ENCODE results near the gene BIN2. TPM values are rescaled to one million over a fixed set of nuclear protein-coding genes. Genes with fewer than 3 reads are reported as not detected.

The BIN2 gene
- total and polyA plus RNA-seq, 9 of the 15 experiments (the other 6 are each of a cell fraction or from before 2014, with no cell fraction given) = 0.04 to 0.39 (median 0.25) TPM; not detected in 1

DNA sequence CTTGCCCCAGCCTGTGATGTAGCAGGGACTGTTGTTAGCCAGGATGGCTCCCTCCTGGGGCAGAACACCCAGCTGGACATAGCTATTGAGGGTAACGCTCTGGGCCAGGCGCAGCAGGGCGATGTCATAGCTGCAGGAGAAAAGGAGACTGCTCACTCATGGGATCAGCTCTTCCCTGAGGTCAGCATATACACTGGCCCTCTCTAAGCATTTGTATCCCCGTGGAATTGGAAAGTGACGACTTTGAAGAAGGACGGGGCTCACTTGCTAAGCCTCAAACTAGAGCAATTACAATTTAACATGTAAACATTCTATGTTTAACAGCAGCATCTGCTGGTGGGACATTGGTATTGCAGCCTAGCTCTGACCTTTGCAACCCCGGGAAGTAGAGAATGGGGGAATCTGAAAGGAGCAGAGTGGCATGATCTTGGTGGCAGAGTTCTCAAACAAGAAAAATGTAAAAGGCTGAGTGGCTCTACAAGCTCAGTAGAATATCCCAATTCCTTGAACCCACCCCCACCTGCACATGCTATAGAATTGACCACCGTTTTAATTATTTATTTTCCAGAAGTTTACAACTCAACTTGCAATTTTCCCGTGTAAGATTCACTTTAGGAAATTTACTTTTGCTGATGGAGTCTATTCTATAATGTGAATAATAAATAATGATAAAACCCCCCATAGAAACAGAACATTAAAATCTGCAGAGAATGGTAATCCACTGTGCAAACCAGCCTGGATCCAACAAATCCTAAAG lies 17.5 kb upstream of the BIN2 start (continued):
- TF ChIP-seq, protein P1, sequence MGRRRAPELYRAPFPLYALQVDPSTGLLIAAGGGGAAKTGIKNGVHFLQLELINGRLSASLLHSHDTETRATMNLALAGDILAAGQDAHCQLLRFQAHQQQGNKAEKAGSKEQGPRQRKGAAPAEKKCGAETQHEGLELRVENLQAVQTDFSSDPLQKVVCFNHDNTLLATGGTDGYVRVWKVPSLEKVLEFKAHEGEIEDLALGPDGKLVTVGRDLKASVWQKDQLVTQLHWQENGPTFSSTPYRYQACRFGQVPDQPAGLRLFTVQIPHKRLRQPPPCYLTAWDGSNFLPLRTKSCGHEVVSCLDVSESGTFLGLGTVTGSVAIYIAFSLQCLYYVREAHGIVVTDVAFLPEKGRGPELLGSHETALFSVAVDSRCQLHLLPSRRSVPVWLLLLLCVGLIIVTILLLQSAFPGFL (CRISPR knock-in tag; IDR thresholded peaks at IDR 0.05) = no peak
- no peak for TF ChIP-seq ZNF778 (CRISPR knock-in tag; IDR thresholded peaks at IDR 0.05)
- no peak for TF ChIP-seq TAF7 (tag; IDR thresholded peaks at IDR 0.05)
- no peak for TF ChIP-seq JUND (IDR thresholded peaks at IDR 0.05; ENCODE audit: borderline replicate concordance, low read depth, low read length)
- TF ChIP-seq JUND (tag; IDR thresholded peaks at IDR 0.05; ENCODE audit: borderline replicate concordance, low read depth, low read length) = peak; percentile 77; the same call in 2 of the 3 replicates
- TF ChIP-seq, protein P2, sequence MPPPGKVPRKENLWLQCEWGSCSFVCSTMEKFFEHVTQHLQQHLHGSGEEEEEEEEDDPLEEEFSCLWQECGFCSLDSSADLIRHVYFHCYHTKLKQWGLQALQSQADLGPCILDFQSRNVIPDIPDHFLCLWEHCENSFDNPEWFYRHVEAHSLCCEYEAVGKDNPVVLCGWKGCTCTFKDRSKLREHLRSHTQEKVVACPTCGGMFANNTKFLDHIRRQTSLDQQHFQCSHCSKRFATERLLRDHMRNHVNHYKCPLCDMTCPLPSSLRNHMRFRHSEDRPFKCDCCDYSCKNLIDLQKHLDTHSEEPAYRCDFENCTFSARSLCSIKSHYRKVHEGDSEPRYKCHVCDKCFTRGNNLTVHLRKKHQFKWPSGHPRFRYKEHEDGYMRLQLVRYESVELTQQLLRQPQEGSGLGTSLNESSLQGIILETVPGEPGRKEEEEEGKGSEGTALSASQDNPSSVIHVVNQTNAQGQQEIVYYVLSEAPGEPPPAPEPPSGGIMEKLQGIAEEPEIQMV (tag; conservative IDR thresholded peaks at IDR 0.05; ENCODE audit: low read depth) = no peak
- TF ChIP-seq PYGO2 (tag; IDR thresholded peaks at IDR 0.05) = no peak
- TF ChIP-seq NFYB (IDR thresholded peaks at IDR 0.05; ENCODE audit: extremely low read depth, insufficient read length) = no peak
- 0 out of 2 replicates have a peak, but pooled peaks have one; percentile 40 for TF ChIP-seq ZNF24 (IDR thresholded peaks at IDR 0.05)
- TF ChIP-seq RUNX1 (IDR thresholded peaks at IDR 0.05; ENCODE audit: low read depth) = no peak
- TF ChIP-seq PURB (CRISPR knock-in tag; IDR thresholded peaks at IDR 0.05; ENCODE audit: low read depth) = no peak
- peak; percentile 27; the same call in 1 of the 2 replicates for TF ChIP-seq SOX6 (IDR thresholded peaks at IDR 0.05)
- TF ChIP-seq ARID4B (CRISPR knock-in tag; IDR thresholded peaks at IDR 0.05) = no peak
- TF ChIP-seq ETS2 (tag; IDR thresholded peaks at IDR 0.05; ENCODE audit: borderline replicate concordance, poor library complexity, severe bottlenecking) = no peak
- TF ChIP-seq, protein P3, sequence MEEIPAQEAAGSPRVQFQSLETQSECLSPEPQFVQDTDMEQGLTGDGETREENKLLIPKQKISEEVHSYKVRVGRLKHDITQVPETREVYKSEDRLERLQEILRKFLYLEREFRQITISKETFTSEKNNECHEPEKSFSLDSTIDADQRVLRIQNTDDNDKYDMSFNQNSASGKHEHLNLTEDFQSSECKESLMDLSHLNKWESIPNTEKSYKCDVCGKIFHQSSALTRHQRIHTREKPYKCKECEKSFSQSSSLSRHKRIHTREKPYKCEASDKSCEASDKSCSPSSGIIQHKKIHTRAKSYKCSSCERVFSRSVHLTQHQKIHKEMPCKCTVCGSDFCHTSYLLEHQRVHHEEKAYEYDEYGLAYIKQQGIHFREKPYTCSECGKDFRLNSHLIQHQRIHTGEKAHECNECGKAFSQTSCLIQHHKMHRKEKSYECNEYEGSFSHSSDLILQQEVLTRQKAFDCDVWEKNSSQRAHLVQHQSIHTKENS (CRISPR knock-in tag; IDR thresholded peaks at IDR 0.05) = no peak
- no peak for TF ChIP-seq RBM39 (optimal IDR thresholded peaks at IDR 0.05; ENCODE audit: low read depth, low read length)
- peak; percentile 11; the same call in 1 of the 2 replicates for TF ChIP-seq BHLHE40 (IDR thresholded peaks at IDR 0.05; ENCODE audit: low read length)

Data from K562 (cell line).